Spleen (tissue), 7 donors: ENCODE results near the gene C10orf143.

Source experiments
- POLR2A ChIP-seq, 3 donors: fragments of 450-650 bp; IDR thresholded peaks; one replicate each; pipeline ENCODE4 v1.5.1; 2017; ENCODE audit warnings: antibody characterized with exemption in 3 of 3, mild to moderate bottlenecking in 1 of 3
- TF ChIP-seq, protein P1 (sequence below), 11 experiments: fragments of 200-600 bp in 7 of 11; fragments of 450-650 bp in 4 of 11; sonication (generic) in 4 of 11; IDR thresholded peaks in 8 of 11; conservative IDR thresholded peaks in 3 of 11; 1 replicate in 7 of 11; 2 replicates in 4 of 11; pipeline versions ENCODE4 v1.4.0 to v1.8.0; 2016 to 2021; ENCODE audit warnings: antibody characterized with exemption in 11 of 11, inconsistent platforms in 4 of 11, mild to moderate bottlenecking in 1 of 11
- donor health status: DM: no; HTN: no; CAD: no; lungs with moderate emphysema.
- donor health status: DM: no; HTN: no; CAD: no.
- donor health status: DM: no; HTN: no; CAD: no.

DNA sequence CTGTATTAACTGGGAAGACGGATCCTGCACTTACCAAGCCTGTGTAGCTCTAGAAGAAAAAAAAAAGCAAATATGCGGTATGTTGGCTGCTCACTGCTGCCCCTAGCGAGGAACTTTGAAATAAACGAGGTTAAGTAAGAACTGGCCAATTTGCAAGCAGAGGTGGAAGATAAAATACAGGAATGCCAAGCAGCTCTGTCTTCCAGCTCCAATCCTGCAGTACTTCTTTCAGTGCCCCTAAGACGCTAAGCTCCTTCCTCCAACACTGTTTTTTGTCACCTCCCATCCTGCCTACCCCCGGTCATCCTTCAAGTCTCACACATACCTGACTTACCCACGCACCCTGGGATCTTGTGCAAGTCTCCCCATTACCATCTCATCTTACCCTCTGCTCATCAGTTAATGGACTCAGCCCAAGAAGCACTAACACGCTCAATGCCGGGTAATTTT, 809 bp downstream of the C10orf143 start:
- TF ChIP-seq, protein P1, sequence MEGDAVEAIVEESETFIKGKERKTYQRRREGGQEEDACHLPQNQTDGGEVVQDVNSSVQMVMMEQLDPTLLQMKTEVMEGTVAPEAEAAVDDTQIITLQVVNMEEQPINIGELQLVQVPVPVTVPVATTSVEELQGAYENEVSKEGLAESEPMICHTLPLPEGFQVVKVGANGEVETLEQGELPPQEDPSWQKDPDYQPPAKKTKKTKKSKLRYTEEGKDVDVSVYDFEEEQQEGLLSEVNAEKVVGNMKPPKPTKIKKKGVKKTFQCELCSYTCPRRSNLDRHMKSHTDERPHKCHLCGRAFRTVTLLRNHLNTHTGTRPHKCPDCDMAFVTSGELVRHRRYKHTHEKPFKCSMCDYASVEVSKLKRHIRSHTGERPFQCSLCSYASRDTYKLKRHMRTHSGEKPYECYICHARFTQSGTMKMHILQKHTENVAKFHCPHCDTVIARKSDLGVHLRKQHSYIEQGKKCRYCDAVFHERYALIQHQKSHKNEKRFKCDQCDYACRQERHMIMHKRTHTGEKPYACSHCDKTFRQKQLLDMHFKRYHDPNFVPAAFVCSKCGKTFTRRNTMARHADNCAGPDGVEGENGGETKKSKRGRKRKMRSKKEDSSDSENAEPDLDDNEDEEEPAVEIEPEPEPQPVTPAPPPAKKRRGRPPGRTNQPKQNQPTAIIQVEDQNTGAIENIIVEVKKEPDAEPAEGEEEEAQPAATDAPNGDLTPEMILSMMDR (IDR thresholded peaks at IDR 0.05 in 8 of 11, conservative IDR thresholded peaks at IDR 0.05 in 3 of 11) = peak; percentile 65 to 84 (median 76)
- no peak for TF ChIP-seq POLR2A (IDR thresholded peaks at IDR 0.05)
